GM12873 (cell line): Measurements from ENCODE around the gene PSMD4.

Source experiments
- TF ChIP-seq, protein P1 (sequence below): IDR thresholded peaks from 2 replicates; pipeline ENCODE4 v1.5.1; 2012; ENCODE audit warnings: low read depth, mild to moderate bottlenecking, moderate library complexity, low read length, control low read depth; ENCODE audit not compliant: insufficient read depth; ENCODE audit errors: missing control alignments

PSMD4 gene

GRCh38 chr1:151313501-151313900 is 59.0 kb downstream of the PSMD4 start:
- TF ChIP-seq, protein P1, sequence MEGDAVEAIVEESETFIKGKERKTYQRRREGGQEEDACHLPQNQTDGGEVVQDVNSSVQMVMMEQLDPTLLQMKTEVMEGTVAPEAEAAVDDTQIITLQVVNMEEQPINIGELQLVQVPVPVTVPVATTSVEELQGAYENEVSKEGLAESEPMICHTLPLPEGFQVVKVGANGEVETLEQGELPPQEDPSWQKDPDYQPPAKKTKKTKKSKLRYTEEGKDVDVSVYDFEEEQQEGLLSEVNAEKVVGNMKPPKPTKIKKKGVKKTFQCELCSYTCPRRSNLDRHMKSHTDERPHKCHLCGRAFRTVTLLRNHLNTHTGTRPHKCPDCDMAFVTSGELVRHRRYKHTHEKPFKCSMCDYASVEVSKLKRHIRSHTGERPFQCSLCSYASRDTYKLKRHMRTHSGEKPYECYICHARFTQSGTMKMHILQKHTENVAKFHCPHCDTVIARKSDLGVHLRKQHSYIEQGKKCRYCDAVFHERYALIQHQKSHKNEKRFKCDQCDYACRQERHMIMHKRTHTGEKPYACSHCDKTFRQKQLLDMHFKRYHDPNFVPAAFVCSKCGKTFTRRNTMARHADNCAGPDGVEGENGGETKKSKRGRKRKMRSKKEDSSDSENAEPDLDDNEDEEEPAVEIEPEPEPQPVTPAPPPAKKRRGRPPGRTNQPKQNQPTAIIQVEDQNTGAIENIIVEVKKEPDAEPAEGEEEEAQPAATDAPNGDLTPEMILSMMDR, result no peak

DNA sequence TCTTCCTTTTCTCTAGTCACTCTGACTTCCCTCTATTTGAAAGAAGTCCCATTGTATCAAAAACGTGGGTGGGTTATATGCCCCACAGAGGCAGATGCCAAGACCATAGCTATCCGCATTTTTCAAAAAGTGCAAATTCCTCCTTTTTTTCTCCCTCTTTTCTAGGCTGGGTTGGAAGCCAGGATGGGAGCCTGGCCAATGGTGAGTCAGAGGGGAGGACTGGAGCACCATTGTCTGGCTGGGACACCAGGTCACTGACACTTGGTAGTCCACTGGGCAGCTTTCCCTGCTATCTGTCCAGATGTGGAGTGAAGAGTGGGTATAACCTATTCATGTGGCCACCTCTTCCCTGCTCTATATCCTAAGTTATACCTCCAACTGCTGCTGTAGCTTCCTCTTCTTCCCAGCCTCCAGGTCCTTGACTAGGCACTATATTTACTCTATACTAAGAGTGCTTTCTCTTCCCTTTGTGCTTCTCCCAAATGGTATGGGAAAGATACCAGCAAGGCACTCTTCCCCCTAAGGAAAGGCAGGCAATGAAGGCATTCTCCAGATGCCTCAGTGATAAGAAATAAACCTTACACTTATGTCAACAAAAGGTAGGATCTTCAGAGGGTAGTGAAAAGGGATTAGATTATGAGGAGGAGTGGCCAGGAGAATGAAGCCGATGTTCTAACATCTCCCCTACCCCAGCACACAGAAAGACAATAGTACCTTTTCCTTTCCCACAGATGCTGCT is 59.8 kb downstream of the PSMD4 start:
- TF ChIP-seq, protein P1, result no peak

DNA sequence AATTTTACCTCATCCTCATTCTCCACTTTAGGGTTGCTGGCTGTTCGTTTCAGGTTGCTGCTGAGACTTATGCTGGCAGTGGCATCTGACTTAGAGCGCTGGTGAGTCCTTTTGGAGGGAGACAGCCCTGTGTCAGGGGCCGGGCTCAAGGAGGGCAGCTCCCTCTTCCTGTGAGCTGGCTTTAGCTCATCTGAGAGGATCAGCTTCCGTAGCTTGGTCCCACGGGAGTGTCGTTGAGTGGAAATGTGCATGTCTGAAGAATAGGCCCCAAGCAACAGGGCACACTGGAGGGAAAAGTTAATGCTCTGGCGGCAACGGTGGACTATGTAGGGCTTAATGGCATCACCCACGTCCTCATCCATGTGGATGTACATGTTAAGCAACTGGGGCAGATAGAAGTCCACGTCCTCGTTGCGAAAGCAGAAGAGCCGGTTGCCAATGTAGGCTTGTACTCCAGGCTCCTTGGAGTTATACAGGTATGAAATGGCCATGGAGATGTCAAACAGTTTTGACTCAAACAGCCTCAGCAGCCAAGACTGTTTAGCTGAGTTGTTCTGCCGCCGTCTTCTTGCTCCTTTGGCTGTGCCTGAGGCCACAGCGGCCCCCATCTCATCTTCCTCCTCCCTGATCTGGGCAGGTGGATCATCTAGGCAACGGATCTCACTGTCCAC is 61.2 kb downstream of the PSMD4 start:
- TF ChIP-seq, protein P1, result no peak
